HG03025 (cell line): ENCODE measurements around the gene ANKZF1.

ENCODE experiments used
- ATAC-seq: cut with Tn5 transposase; IDR thresholded peaks from one replicate; pipeline ENCODE4 v1.9.1; 2021; ENCODE audit warnings: mild to moderate bottlenecking, moderate library complexity; ENCODE audit not compliant: unreplicated experiment, low FRiP score

ANKZF1 gene

GRCh38 chr2:219280651-219281050, 51.0 kb downstream of the ANKZF1 start:
- no peak for ATAC-seq

- no peak for ATAC-seq
Measured at GRCh38 chr2:219281588-219281987, 52.0 kb downstream of the ANKZF1 start.

GRCh38 chr2:219282375-219282774, 52.8 kb downstream of the ANKZF1 start:
- no peak for ATAC-seq

GRCh38 chr2:219282943-219283581, 53.5 kb downstream of the ANKZF1 start:
- no peak for ATAC-seq

DNA sequence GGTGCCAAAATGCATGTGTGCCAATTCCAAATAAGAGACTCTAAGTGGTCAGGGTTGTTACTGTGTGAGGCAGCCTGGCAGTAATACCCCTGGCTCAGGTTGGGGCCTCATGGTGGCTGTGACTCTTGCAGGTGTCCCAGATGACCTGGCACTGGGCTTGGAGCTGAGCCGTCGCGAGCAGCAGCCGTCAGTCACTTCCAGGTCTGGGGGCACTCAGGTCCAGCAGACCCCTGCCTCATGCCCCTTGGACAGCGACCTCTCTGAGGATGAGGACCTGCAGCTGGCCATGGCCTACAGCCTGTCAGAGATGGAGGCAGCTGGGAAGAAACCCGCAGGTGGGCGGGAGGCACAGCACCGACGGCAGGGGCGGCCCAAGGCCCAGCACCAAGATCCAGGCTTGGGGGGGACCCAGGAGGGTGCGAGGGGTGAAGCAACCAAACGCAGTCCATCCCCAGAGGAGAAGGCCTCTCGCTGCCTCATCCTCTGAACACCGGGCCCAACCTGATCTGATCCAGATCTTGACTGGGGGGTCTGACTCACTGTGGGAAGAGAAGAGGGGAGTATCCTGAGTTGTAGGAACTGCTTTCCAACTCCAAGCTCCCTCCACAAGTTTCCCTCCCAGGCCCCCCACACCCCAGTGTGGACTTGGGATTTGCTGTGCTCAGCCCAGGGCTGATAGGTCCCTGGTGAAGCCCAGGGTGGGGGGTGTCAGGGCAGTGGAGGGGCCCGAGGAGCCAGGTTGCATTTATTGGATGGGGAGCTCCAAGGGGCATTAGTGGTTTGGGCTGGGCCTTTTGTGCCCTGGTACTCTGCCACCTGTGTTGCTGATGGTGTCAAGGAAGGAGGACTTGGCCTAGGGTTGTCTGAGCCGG, 55.1 kb downstream of the ANKZF1 start:
- ATAC-seq, result no peak

DNA sequence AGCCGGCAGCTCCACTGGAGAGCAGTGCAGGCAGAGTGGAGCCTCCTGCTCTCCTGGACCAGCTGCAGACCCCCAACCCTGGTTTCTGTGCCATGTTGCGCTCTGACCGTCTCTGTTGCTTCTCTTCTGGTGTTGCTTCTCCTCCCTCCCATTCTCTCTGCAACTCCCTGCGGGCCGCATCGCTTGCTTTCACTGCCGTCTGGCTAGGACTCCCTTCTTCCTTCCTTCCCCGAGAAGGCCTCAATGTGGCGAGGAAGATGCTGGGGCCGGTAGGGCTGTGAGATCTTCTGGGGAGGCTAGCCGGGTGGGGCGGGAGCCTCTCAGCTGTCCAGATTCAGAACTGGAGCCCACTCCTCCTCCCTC, 55.7 kb downstream of the ANKZF1 start:
- ATAC-seq, result no peak

DNA sequence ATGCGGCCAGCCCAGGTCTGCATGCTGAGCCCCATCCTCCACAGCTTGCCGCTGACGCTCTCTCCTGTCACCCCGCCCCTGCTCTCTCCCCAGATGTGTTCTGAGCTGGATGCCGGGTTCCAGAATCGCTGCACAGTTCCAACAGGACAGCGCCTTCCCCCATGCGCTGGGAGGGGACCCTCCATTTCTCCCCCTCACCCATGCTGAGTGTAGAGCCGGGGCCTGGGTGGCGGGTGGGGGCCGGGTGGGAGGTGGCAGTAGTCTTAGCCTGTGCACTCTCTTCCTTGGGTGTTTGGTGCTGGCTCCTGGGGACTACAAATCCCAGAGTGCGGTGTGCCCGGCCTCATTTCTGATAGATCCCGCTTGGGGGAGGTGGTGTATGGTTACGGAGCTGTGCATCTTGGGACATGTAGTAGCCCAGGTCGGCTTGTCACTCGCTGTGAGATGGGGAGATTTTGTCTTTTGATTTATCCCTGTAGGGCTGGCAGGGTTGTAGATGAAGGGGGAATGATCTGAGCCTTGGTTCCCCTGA, 56.4 kb downstream of the ANKZF1 start:
- no peak for ATAC-seq
